Measurements from ENCODE around the gene SLC27A1.

GRCh38 chr19:17482877-17483604 is 12.7 kb downstream of the SLC27A1 start:
- TF ChIP-seq POLR2A (IDR thresholded peaks at IDR 0.05) (no peak), POLR2AphosphoS5 (IDR thresholded peaks at IDR 0.05) (no peak), CTCF (IDR thresholded peaks at IDR 0.05) (no peak)

Measured in suprapubic skin (tissue), 4 donors.